ENCODE measurements around the gene ARHGAP24.

- no peak for TF ChIP-seq SUZ12 (IDR thresholded peaks at IDR 0.05)
- no peak for TF ChIP-seq TARDBP (IDR thresholded peaks at IDR 0.05)
- TF ChIP-seq BHLHE40 (IDR thresholded peaks at IDR 0.05; ENCODE audit: borderline replicate concordance): no peak
- TF ChIP-seq CTBP1 (IDR thresholded peaks at IDR 0.05; ENCODE audit: borderline replicate concordance): no peak
- TF ChIP-seq SP1 (IDR thresholded peaks at IDR 0.05): no peak
- TF ChIP-seq FOXK2 (IDR thresholded peaks at IDR 0.05): no peak
- no peak for TF ChIP-seq LEF1 (IDR thresholded peaks at IDR 0.05; ENCODE audit: borderline replicate concordance)
- TF ChIP-seq NFRKB (IDR thresholded peaks at IDR 0.05): no peak
- no peak for TF ChIP-seq ARNT (IDR thresholded peaks at IDR 0.05)
- TF ChIP-seq FOXM1 (IDR thresholded peaks at IDR 0.05; ENCODE audit: borderline replicate concordance): no peak
These were observed 73.9 kb downstream of the ARHGAP24 start for GRCh38 chr4:85548841-85549240.
